ENCODE results near the gene RGP1. TPM values are rescaled to one million over a fixed set of nuclear protein-coding genes. Genes with fewer than 3 reads are reported as not detected.

Gene RGP1
- total RNA-seq, 1 donor from 2014 or later, result 27.2 TPM

GRCh38 chr9:35731415-35732184 is 17.5 kb upstream of the RGP1 start:
- peak overlapping the region; percentile 92 for H3K27ac ChIP-seq (ENCODE audit: low read depth, low read length)
- H3K4me3 Mint-ChIP-seq (ENCODE audit: unreplicated experiment), result peak overlapping the region; percentile 97
- peak overlapping the region; percentile 91 for H3K9ac ChIP-seq (ENCODE audit: low read length)
- DNase-seq (ENCODE audit: low read depth), result no peak
- peaks cover 58% of the 10 kb centered on the region for H3K4me1 ChIP-seq (ENCODE audit: insufficient read depth, low read length)
- no peak for FAIRE-seq
- H3K4me2 ChIP-seq (ENCODE audit: low read length), result peak overlapping the region; percentile 99
- H3K4me1 Mint-ChIP-seq (ENCODE audit: low read depth, unreplicated experiment), result peaks cover 23% of the 10 kb centered on the region
- no peaks in the 10 kb centered on the region for H3K27me3 ChIP-seq (ENCODE audit: insufficient read depth, low read length)
- peaks cover 19% of the 10 kb centered on the region for H3K36me3 ChIP-seq (ENCODE audit: insufficient read depth, low read length)
- no peak overlapping the region for H2AFZ ChIP-seq (ENCODE audit: low read depth, low read length)
- H4K20me1 ChIP-seq (ENCODE audit: insufficient read depth, low read length), result peaks cover 67% of the 10 kb centered on the region
- no peak overlapping the region for H3K27ac Mint-ChIP-seq (ENCODE audit: unreplicated experiment)
- H3K79me2 ChIP-seq (ENCODE audit: insufficient read depth, low read length), result peaks cover 86% of the 10 kb centered on the region
- TF ChIP-seq, protein P1, sequence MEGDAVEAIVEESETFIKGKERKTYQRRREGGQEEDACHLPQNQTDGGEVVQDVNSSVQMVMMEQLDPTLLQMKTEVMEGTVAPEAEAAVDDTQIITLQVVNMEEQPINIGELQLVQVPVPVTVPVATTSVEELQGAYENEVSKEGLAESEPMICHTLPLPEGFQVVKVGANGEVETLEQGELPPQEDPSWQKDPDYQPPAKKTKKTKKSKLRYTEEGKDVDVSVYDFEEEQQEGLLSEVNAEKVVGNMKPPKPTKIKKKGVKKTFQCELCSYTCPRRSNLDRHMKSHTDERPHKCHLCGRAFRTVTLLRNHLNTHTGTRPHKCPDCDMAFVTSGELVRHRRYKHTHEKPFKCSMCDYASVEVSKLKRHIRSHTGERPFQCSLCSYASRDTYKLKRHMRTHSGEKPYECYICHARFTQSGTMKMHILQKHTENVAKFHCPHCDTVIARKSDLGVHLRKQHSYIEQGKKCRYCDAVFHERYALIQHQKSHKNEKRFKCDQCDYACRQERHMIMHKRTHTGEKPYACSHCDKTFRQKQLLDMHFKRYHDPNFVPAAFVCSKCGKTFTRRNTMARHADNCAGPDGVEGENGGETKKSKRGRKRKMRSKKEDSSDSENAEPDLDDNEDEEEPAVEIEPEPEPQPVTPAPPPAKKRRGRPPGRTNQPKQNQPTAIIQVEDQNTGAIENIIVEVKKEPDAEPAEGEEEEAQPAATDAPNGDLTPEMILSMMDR (IDR thresholded peaks at IDR 0.05; ENCODE audit: insufficient read depth, low read depth, low read length), result no peak
- TF ChIP-seq EZH2 (IDR thresholded peaks at IDR 0.05; ENCODE audit: insufficient read depth, low read length), result no peak
- H3K9me3 ChIP-seq (ENCODE audit: insufficient read depth, low read depth, low read length), result no peaks in the 10 kb centered on the region
- H3K27me3 Mint-ChIP-seq (ENCODE audit: low read depth, unreplicated experiment), result no peaks in the 10 kb centered on the region
- H3K36me3 Mint-ChIP-seq (ENCODE audit: low read depth, unreplicated experiment), result peaks cover 4% of the 10 kb centered on the region
- H3K9me3 Mint-ChIP-seq (ENCODE audit: unreplicated experiment), result no peaks in the 10 kb centered on the region
- H3K4me3 ChIP-seq (ENCODE audit: insufficient read depth, low read depth, low read length), result peak overlapping the region; percentile 93

GRCh38 chr9:35732185-35732799 is 16.8 kb upstream of the RGP1 start, which contains the start of the genes CREB3 and TLN1:
TSS of gene CREB3 (plus strand) at chr9:35732666. CDS start at chr9:35732773, 107 bp downstream.
TSS of gene TLN1 (minus strand) at chr9:35732195. CDS start at chr9:35725694, 6,501 bp downstream.
- peaks cover 26% of the 10 kb centered on the region for H3K36me3 ChIP-seq (ENCODE audit: insufficient read depth, low read length)
- no peaks in the 10 kb centered on the region for H3K27me3 ChIP-seq (ENCODE audit: insufficient read depth, low read length)
- Mint-ChIP-seq H3K4me3 (ENCODE audit: unreplicated experiment) (peak within 1 kb of the TSS; percentile 97), H3K27me3 (ENCODE audit: low read depth, unreplicated experiment) (no peaks in the 10 kb centered on the region), H3K9me3 (ENCODE audit: unreplicated experiment) (no peaks in the 10 kb centered on the region), H3K4me1 (ENCODE audit: low read depth, unreplicated experiment) (peaks cover 30% of the 10 kb centered on the region), H3K36me3 (ENCODE audit: low read depth, unreplicated experiment) (peaks cover 10% of the 10 kb centered on the region), H3K27ac (ENCODE audit: unreplicated experiment) (peak within 1 kb of the TSS; percentile 95)
- peak within 1 kb of the TSS; percentile 93 for H3K4me3 ChIP-seq (ENCODE audit: insufficient read depth, low read depth, low read length)
- peak within 1 kb of the TSS; percentile 99 for H3K4me2 ChIP-seq (ENCODE audit: low read length)
- H3K4me1 ChIP-seq (ENCODE audit: insufficient read depth, low read length), result peaks cover 52% of the 10 kb centered on the region
- H4K20me1 ChIP-seq (ENCODE audit: insufficient read depth, low read length), result peaks cover 69% of the 10 kb centered on the region
- H3K9me3 ChIP-seq (ENCODE audit: insufficient read depth, low read depth, low read length), result no peaks in the 10 kb centered on the region
- FAIRE-seq (no peak), DNase-seq (ENCODE audit: low read depth) (peak; percentile 98)
- peak within 1 kb of the TSS; percentile 91 for H3K9ac ChIP-seq (ENCODE audit: low read length)
- TF ChIP-seq, protein P1 (IDR thresholded peaks at IDR 0.05; ENCODE audit: insufficient read depth, low read depth, low read length), result no peak
- TF ChIP-seq EZH2 (IDR thresholded peaks at IDR 0.05; ENCODE audit: insufficient read depth, low read length), result no peak
- peak within 1 kb of the TSS; percentile 92 for H3K27ac ChIP-seq (ENCODE audit: low read depth, low read length)
- H3K79me2 ChIP-seq (ENCODE audit: insufficient read depth, low read length), result peaks cover 82% of the 10 kb centered on the region
- peak within 1 kb of the TSS; percentile 70 for H2AFZ ChIP-seq (ENCODE audit: low read depth, low read length)

All from astrocyte (in vitro differentiated cells and primary cell).